CD14-positive monocyte (primary cell): ENCODE data around the gene DAZAP1. TPM values are rescaled to one million over a fixed set of nuclear protein-coding genes. Genes with fewer than 3 reads are reported as not detected.

Experiments
- DNase-seq, 3 donors: peaks; one replicate each; pipeline ENCODE4 v3.0.0-alpha.2; 2011 to 2022
- H2AFZ ChIP-seq: 2 replicates; pipeline ENCODE4 v1.6.0; 2012; ENCODE audit warnings: mild to moderate bottlenecking, low read depth, low read length, inconsistent platforms; ENCODE audit not compliant: insufficient read depth, poor library complexity, severe bottlenecking
- H3K27ac ChIP-seq, 2 donors: 1 replicate in 1 of 2; 2 replicates in 1 of 2; pipeline ENCODE4 v1.5.1; 2012 to 2013; ENCODE audit warnings: low read length in 2 of 2, control low read depth in 1 of 2, inconsistent platforms in 1 of 2, low read depth in 1 of 2, mild to moderate bottlenecking in 1 of 2
- H3K27me3 ChIP-seq, 2 donors: one replicate each; pipeline versions ENCODE4 v1.6.0 to v1.6.1; 2011 to 2013; ENCODE audit warnings: low read length in 2 of 2; ENCODE audit not compliant: control insufficient read depth in 2 of 2, insufficient read depth in 2 of 2
- H3K36me3 ChIP-seq, 2 donors: replicated peaks in 1 of 2; 1 replicate in 1 of 2; 2 replicates in 1 of 2; pipeline versions ENCODE4 v1.5.1 to v1.6.1; 2012 to 2013; ENCODE audit warnings: low read length in 2 of 2, control low read depth in 1 of 2, inconsistent platforms in 1 of 2, mild to moderate bottlenecking in 1 of 2; ENCODE audit not compliant: insufficient read depth in 2 of 2, control insufficient read depth in 1 of 2
- H3K4me1 ChIP-seq, 2 donors: 1 replicate in 1 of 2; 2 replicates in 1 of 2; pipeline versions ENCODE4 v1.5.1 to v1.6.1; 2012 to 2013; ENCODE audit warnings: low read length in 2 of 2, control low read depth in 1 of 2, inconsistent platforms in 1 of 2, mild to moderate bottlenecking in 1 of 2, moderate library complexity in 1 of 2; ENCODE audit not compliant: insufficient read depth in 2 of 2, control insufficient read depth in 1 of 2
- H3K4me2 ChIP-seq: replicated peaks from 2 replicates; pipeline ENCODE3; 2012; ENCODE audit warnings: low read length, moderate library complexity, mild to moderate bottlenecking; ENCODE audit not compliant: poor library complexity, severe bottlenecking; ENCODE audit errors: extremely low read depth
- H3K4me3 ChIP-seq, 3 experiments: fragments of 200-600 bp in 1 of 3; sonication (generic) in 1 of 3; replicated peaks in 1 of 3; 1 replicate in 2 of 3; 2 replicates in 1 of 3; pipeline ENCODE4 v1.5.1; 2011 to 2013; ENCODE audit warnings: low read length in 3 of 3, mild to moderate bottlenecking in 3 of 3, control low read depth in 2 of 3, low read depth in 2 of 3, inconsistent platforms in 1 of 3, moderate library complexity in 1 of 3
- H3K79me2 ChIP-seq: 2 replicates; pipeline ENCODE4 v1.6.0; 2012; ENCODE audit warnings: mild to moderate bottlenecking, control low read depth, inconsistent platforms, low read length, moderate library complexity; ENCODE audit not compliant: insufficient read depth
- H3K9ac ChIP-seq: 2 replicates; pipeline ENCODE4 v1.6.0; 2017; ENCODE audit warnings: low read length, mild to moderate bottlenecking; ENCODE audit not compliant: insufficient read depth, poor library complexity, severe bottlenecking
- H3K9me3 ChIP-seq, 2 donors: replicated peaks in 1 of 2; 1 replicate in 1 of 2; 2 replicates in 1 of 2; pipeline versions ENCODE4 v1.5.1 to v1.6.1; 2012 to 2013; ENCODE audit warnings: low read length in 2 of 2, control low read depth in 1 of 2; ENCODE audit not compliant: control insufficient read depth in 1 of 2, insufficient read depth in 1 of 2
- H4K20me1 ChIP-seq: 2 replicates; pipeline ENCODE4 v1.6.0; 2012; ENCODE audit warnings: mild to moderate bottlenecking, low read length, control low read depth, moderate library complexity; ENCODE audit not compliant: insufficient read depth
- H3K27ac Mint-ChIP-seq, 7 donors: one replicate each; pipeline ENCODE4 v1.8.0; 2020; ENCODE audit warnings: mild to moderate bottlenecking in 7 of 7, mixed read lengths in 7 of 7, moderate library complexity in 6 of 7, inconsistent platforms in 2 of 7
- H3K27me3 Mint-ChIP-seq, 3 donors: one replicate each; pipeline ENCODE4 v1.8.0; 2021 to 2022; ENCODE audit warnings: low read depth in 3 of 3, mild to moderate bottlenecking in 3 of 3, mixed read lengths in 3 of 3, moderate library complexity in 3 of 3, inconsistent platforms in 1 of 3
- H3K36me3 Mint-ChIP-seq, 2 donors: one replicate each; pipeline ENCODE4 v1.8.0; 2020; ENCODE audit warnings: mixed read lengths in 2 of 2, inconsistent platforms in 1 of 2, mild to moderate bottlenecking in 1 of 2
- H3K4me1 Mint-ChIP-seq: one replicate; pipeline ENCODE4 v1.8.0; 2020; ENCODE audit warnings: mild to moderate bottlenecking, mixed read lengths
- H3K4me3 Mint-ChIP-seq, 2 donors: one replicate each; pipeline ENCODE4 v1.8.0; 2020; ENCODE audit warnings: mild to moderate bottlenecking in 2 of 2, mixed read lengths in 2 of 2, moderate library complexity in 1 of 2
- H3K9me3 Mint-ChIP-seq, 7 donors: one replicate each; pipeline ENCODE4 v1.8.0; 2020 to 2022; ENCODE audit warnings: mixed read lengths in 7 of 7, mild to moderate bottlenecking in 6 of 7, moderate library complexity in 6 of 7, inconsistent platforms in 2 of 7
- CTCF ChIP-seq: fragments of 200-600 bp; IDR thresholded peaks from one replicate; pipeline ENCODE4 v1.8.0; 2022; ENCODE audit warnings: antibody characterized with exemption, mild to moderate bottlenecking
- WGBS: methylation state at CpG from one replicate; pipeline ENCODE4 v1.1.5; 2013; ENCODE audit warnings: missing lambda C conversion rate; ENCODE audit not compliant: insufficient coverage; 5-methylcytosine and 5-hydroxymethylcytosine counted together
- intact Hi-C, 2 donors: fragments of 100-400 bp; cut with micrococcal nuclease; formaldehyde crosslinking; loops; one replicate each; pipeline versions ENCODE4 v1.15.0 to v1.15.1; 2023
- polyA plus RNA-seq, 3 donors: library from polyadenylated mRNA; depleted of rRNA in 1 of 3; unstranded in 2 of 3; stranded (reverse) in 1 of 3; fragments of 300-500 nt in 2 of 3; fragments of >200 nt in 1 of 3; fragmentation: Illumina TruSeq in 2 of 3; gene quantifications; 1 replicate in 2 of 3; 2 replicates in 1 of 3; pipeline ENCODE4 v1.2.3, GENCODE V29; 2012 to 2021

The DAZAP1 gene
- polyA plus RNA-seq, 3 donors, result 3.3 to 57.1 (median 4.2) TPM

GRCh38 chr19:1421958-1422305, 14.5 kb downstream of the DAZAP1 start:
- H3K4me3 Mint-ChIP-seq, result no peak overlapping the region
- H2AFZ ChIP-seq, result no peak overlapping the region
- peaks cover 2% of the 10 kb centered on the region for H3K4me1 Mint-ChIP-seq
- no peak overlapping the region for H3K27ac ChIP-seq
- intact Hi-C loops, result no loop called here
- no peak overlapping the region for H3K27ac Mint-ChIP-seq
- H3K36me3 ChIP-seq, result peaks cover 91 to 97% of the 10 kb centered on the region in 2 donors
- H3K9me3 ChIP-seq, result no peaks in the 10 kb centered on the region
- no peak for TF ChIP-seq CTCF
- no peaks in the 10 kb centered on the region for H3K27me3 ChIP-seq
- H3K4me2 ChIP-seq, result no peak overlapping the region
- H3K4me1 ChIP-seq, result no peaks in the 10 kb centered on the region
- DNase-seq, result no peak
- H4K20me1 ChIP-seq, result peaks cover 96% of the 10 kb centered on the region
- peaks cover 70 to 93% of the 10 kb centered on the region in 2 donors for H3K36me3 Mint-ChIP-seq
- WGBS, result 97% methylated on average over 18 of the region's 22 CpGs
- H3K4me3 ChIP-seq, result no peak overlapping the region
- H3K27me3 Mint-ChIP-seq, result no peaks in the 10 kb centered on the region
- H3K9me3 Mint-ChIP-seq, result no peaks in the 10 kb centered on the region
- peaks cover 68% of the 10 kb centered on the region for H3K79me2 ChIP-seq
- no peak overlapping the region for H3K9ac ChIP-seq

- WGBS, result 93% methylated on average over 10 of the region's 16 CpGs
- Mint-ChIP-seq H3K4me3 (no peak overlapping the region), H3K4me1 (peaks cover under 1% of the 10 kb centered on the region), H3K9me3 (no peaks in the 10 kb centered on the region), H3K36me3 (peaks cover 69 to 91% of the 10 kb centered on the region in 2 donors), H3K27me3 (no peaks in the 10 kb centered on the region), H3K27ac (no peak overlapping the region)
- Histone ChIP-seq H3K9me3 (no peaks in the 10 kb centered on the region), H3K4me3 (no peak overlapping the region), H3K36me3 (peaks cover 91 to 97% of the 10 kb centered on the region in 2 donors), H3K27ac (no peak overlapping the region), H3K4me1 (no peaks in the 10 kb centered on the region), H2AFZ (no peak overlapping the region), H3K27me3 (no peaks in the 10 kb centered on the region), H3K79me2 (peaks cover 64% of the 10 kb centered on the region), H3K4me2 (no peak overlapping the region), H4K20me1 (peaks cover 96% of the 10 kb centered on the region), H3K9ac (no peak overlapping the region)
- no peak for TF ChIP-seq CTCF
- DNase-seq, result no peak
- intact Hi-C loops, result no loop called here
These were observed 15.0 kb downstream of the DAZAP1 start for GRCh38 chr19:1422360-1422759.
